Duodenal mucosa (tissue), 2 donors: Measurements from ENCODE around the gene SMPD2.
A peak's percentile ranks its signal among the peaks of the same experiment; 100 is the strongest.
"Not testable (repeated sequence)": the region's sequence is repeated elsewhere in the genome, so short reads cannot be mapped to it uniquely, and the experiment has no call there.

ENCODE experiments used
- H3K27ac ChIP-seq: one replicate; pipeline ENCODE4 v1.7.0; 2013; ENCODE audit warnings: low read depth, low read length
- H3K27me3 ChIP-seq, 2 donors: one replicate each; pipeline ENCODE4 v1.7.0; 2013; ENCODE audit warnings: low read length in 2 of 2, control low read depth in 1 of 2; ENCODE audit not compliant: insufficient read depth in 2 of 2, control insufficient read depth in 1 of 2
- H3K36me3 ChIP-seq, 2 donors: one replicate each; pipeline ENCODE4 v1.7.0; 2013; ENCODE audit warnings: low read length in 2 of 2, control low read depth in 1 of 2; ENCODE audit not compliant: insufficient read depth in 2 of 2, control insufficient read depth in 1 of 2
- H3K4me1 ChIP-seq, 2 donors: one replicate each; pipeline ENCODE4 v1.7.0; 2013; ENCODE audit warnings: low read length in 2 of 2, control low read depth in 1 of 2; ENCODE audit not compliant: insufficient read depth in 2 of 2, control insufficient read depth in 1 of 2
- H3K4me3 ChIP-seq, 2 donors: one replicate each; pipeline ENCODE4 v1.7.0; 2013; ENCODE audit warnings: low read length in 2 of 2, low read depth in 1 of 2
- H3K9ac ChIP-seq, 2 donors: one replicate each; pipeline ENCODE4 v1.7.0; 2013; ENCODE audit warnings: low read length in 2 of 2, low read depth in 1 of 2
- H3K9me3 ChIP-seq, 2 donors: one replicate each; pipeline ENCODE4 v1.7.0; 2013; ENCODE audit warnings: low read length in 2 of 2, control low read depth in 1 of 2; ENCODE audit not compliant: control insufficient read depth in 1 of 2

Gene SMPD2

DNA sequence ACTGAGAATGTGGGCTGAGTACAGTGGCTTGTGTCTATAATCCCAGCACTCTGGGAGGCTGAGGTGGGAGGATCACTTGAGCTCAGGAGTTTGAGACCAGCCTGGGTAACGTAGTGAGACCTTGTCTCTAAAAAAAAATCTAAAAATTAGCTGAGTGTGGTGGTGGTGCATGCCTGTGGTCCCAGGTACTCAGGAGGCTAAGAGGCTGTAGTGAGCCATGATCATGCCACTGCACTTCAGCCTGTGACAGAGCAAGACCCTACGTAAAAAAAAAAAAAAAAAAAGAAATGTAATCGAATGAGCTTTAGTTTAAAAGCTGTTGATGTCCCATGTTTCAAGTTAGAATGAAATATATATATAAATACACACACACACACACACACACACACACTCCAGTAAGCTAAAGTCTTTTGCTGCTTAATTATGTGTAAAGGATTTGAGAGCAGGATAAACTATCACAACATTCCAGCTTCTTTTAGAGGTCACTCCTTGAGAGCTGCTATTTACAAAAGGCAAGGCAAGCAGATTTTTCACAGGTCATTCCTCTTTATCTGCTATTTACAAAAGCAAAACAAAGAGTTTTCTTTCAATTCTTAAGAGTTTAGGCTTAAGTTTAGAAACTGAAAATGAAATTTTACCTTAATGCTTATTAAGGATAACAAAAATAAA is 19.8 kb downstream of the SMPD2 start:
- H3K36me3 ChIP-seq: peaks cover 0 to 13% of the 10 kb centered on the region in 2 donors
- peaks cover 27 to 29% of the 10 kb centered on the region in 2 donors for H3K4me1 ChIP-seq
- no peak overlapping the region for H3K4me3 ChIP-seq
- no peak overlapping the region for H3K9ac ChIP-seq
- no peak overlapping the region for H3K27ac ChIP-seq
- H3K27me3 ChIP-seq: no peaks in the 10 kb centered on the region
- no peaks in the 10 kb centered on the region for H3K9me3 ChIP-seq

GRCh38 chr6:109461205-109461604 is 20.7 kb downstream of the SMPD2 start:
- not testable (repeated sequence) for H3K27ac ChIP-seq

GRCh38 chr6:109461733-109462526 is 21.4 kb downstream of the SMPD2 start:
- no peaks in the 10 kb centered on the region for H3K9me3 ChIP-seq
- no peak overlapping the region for H3K9ac ChIP-seq
- peaks cover 21 to 36% of the 10 kb centered on the region in 2 donors for H3K4me1 ChIP-seq
- peaks cover 9 to 25% of the 10 kb centered on the region in 2 donors for H3K36me3 ChIP-seq
- H3K4me3 ChIP-seq: no peak overlapping the region
- H3K27me3 ChIP-seq: no peaks in the 10 kb centered on the region
- no peak overlapping the region for H3K27ac ChIP-seq

More at GRCh38 chr6:109461205-109461604, 20.7 kb downstream of the SMPD2 start:
- H3K4me1 ChIP-seq: peaks cover 28 to 36% of the 10 kb centered on the region in 2 donors
- H3K9me3 ChIP-seq, H3K27me3 ChIP-seq, H3K9ac ChIP-seq, H3K4me3 ChIP-seq: not testable (repeated sequence)
- H3K36me3 ChIP-seq: peaks cover 7 to 22% of the 10 kb centered on the region in 2 donors

GRCh38 chr6:109465772-109466171 is 25.2 kb downstream of the SMPD2 start:
- Histone ChIP-seq H3K36me3 (peaks cover 19 to 55% of the 10 kb centered on the region in 2 donors), H3K4me1 (peaks cover 0 to 20% of the 10 kb centered on the region in 2 donors), H3K4me3 (no peak overlapping the region)

GRCh38 chr6:109466212-109466923 is 25.8 kb downstream of the SMPD2 start:
- Histone ChIP-seq H3K4me3 (no peak overlapping the region), H3K36me3 (peaks cover 23 to 58% of the 10 kb centered on the region in 2 donors), H3K9ac (no peak overlapping the region), H3K27ac (peak overlapping the region; percentile 34), H3K4me1 (peaks cover 0 to 21% of the 10 kb centered on the region in 2 donors), H3K27me3 (no peaks in the 10 kb centered on the region), H3K9me3 (no peaks in the 10 kb centered on the region)

More at GRCh38 chr6:109465772-109466171, 25.2 kb downstream of the SMPD2 start:
- Histone ChIP-seq H3K9ac (no peak overlapping the region), H3K9me3 (no peaks in the 10 kb centered on the region), H3K27me3 (no peaks in the 10 kb centered on the region), H3K27ac (peak overlapping the region; percentile 34)

- Histone ChIP-seq H3K27ac (no peak overlapping the region), H3K4me1 (peaks cover 4 to 34% of the 10 kb centered on the region in 2 donors), H3K9me3 (no peaks in the 10 kb centered on the region), H3K27me3 (no peaks in the 10 kb centered on the region), H3K9ac (no peak overlapping the region), H3K36me3 (peaks cover 30 to 63% of the 10 kb centered on the region in 2 donors), H3K4me3 (no peak overlapping the region)
Observed at GRCh38 chr6:109467696-109468095, 27.2 kb downstream of the SMPD2 start.

- peaks cover 34 to 81% of the 10 kb centered on the region in 2 donors for H3K36me3 ChIP-seq
- no peak overlapping the region for H3K4me3 ChIP-seq
- H3K9ac ChIP-seq: no peak overlapping the region
- no peaks in the 10 kb centered on the region for H3K9me3 ChIP-seq
- H3K4me1 ChIP-seq: peaks cover 4 to 38% of the 10 kb centered on the region in 2 donors
- H3K27me3 ChIP-seq: no peaks in the 10 kb centered on the region
- H3K27ac ChIP-seq: no peak overlapping the region
Observed at GRCh38 chr6:109469591-109470189, 29.2 kb downstream of the SMPD2 start.

- Histone ChIP-seq H3K36me3 (peaks cover 30 to 83% of the 10 kb centered on the region in 2 donors), H3K9ac (no peak overlapping the region), H3K4me1 (peaks cover 4 to 25% of the 10 kb centered on the region in 2 donors), H3K27me3 (no peaks in the 10 kb centered on the region), H3K4me3 (no peak overlapping the region), H3K9me3 (no peaks in the 10 kb centered on the region), H3K27ac (no peak overlapping the region)
Observed at GRCh38 chr6:109471105-109471810, 30.7 kb downstream of the SMPD2 start.

DNA sequence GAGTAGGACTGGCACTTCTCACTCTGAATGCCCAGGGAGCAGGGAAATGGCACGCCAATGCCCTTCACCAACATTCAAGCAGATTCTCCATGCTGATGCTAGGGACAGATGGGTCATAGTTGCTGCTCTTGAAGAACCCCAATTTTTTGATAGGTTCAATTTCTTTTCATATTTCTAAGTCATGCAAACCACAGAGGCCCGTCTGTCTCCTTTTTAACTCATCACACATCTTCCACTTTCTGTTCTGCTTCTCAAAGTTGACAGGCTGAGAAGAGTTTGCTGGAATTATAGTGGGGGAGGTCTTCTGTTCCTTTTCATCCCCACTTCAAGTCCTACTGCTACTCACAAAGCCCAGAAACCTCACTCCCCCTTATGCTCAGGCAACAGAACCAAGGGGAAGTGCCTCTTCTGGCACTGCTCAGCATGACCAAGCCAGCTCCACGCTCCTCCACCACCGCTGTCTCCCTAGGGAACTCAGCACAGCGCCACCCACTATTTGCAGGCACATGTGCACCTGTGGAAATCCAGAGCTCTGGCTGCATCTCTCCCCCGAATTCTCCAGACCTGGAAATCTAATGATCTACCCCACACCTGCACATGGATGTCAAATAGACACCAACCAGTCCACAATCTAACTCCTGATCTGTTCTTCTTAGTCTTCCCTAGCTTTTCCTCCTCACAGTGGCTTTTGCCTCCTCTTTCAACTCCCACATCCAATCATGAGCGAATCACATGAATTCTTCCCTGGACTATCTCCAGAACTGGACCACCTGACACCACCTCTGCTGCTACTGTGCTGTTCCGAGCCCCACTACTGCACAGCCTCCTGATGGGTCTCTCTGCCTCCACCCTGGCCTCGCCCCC is 31.8 kb downstream of the SMPD2 start:
- Histone ChIP-seq H3K9ac (no peak overlapping the region), H3K27ac (no peak overlapping the region), H3K9me3 (no peaks in the 10 kb centered on the region), H3K4me3 (no peak overlapping the region), H3K27me3 (no peaks in the 10 kb centered on the region), H3K4me1 (peaks cover 4 to 19% of the 10 kb centered on the region in 2 donors), H3K36me3 (peaks cover 29 to 86% of the 10 kb centered on the region in 2 donors)
